ENCODE data around the gene MAPK1.
"Not testable (repeated sequence)": the region's sequence is repeated elsewhere in the genome, so short reads cannot be mapped to it uniquely, and the experiment has no call there.

Gene MAPK1

GRCh38 chr22:21882754-21883333 lies 15.4 kb upstream of the MAPK1 start:
- not testable (repeated sequence) for DNase-seq (ENCODE audit: low read depth in 2 of 2)

DNA sequence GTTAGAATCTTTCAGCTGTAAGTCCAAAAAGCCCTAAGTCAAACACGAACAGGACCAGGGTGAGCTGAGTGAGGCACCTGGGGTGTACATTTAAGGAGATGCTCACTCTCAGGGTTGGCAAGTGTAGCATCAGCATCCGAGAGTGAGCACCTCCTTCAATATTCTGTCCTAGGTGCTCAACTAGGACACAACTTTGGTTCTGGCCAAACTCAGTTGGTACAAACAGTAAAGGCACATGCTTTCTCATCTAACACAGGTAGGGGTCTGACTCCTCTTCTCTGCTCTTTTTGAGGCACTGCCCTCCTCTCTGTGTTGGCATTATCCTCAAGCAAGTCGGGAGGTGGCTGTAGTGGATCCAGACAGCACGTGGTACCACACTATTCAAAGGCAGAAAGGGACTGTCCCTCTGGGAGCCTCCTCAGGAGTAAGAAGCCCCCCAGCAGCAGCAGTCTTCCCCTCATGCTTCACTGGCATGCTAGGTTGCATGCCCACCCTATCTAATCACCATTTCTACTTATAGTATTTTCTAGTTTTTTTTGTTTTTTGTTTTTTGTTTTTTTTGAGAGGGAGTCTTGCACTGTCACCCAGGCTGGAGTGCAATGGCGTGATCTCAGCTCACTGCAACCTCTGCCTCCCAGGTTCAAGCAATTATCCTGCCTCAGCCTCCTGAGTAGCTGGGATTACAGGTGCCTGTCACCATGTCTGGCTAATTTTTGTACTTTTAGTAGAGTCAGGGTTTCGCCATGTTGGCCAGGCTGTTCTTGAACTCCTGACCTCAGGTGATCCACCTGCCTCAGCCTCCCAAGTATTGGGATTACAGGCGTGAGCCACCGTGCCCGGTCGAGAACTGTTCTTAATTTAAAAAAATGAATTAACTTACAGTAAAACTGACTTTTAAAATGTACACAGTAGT lies 14.7 kb upstream of the MAPK1 start:
- DNase-seq (ENCODE audit: low read depth in 2 of 2), result no peak

DNA sequence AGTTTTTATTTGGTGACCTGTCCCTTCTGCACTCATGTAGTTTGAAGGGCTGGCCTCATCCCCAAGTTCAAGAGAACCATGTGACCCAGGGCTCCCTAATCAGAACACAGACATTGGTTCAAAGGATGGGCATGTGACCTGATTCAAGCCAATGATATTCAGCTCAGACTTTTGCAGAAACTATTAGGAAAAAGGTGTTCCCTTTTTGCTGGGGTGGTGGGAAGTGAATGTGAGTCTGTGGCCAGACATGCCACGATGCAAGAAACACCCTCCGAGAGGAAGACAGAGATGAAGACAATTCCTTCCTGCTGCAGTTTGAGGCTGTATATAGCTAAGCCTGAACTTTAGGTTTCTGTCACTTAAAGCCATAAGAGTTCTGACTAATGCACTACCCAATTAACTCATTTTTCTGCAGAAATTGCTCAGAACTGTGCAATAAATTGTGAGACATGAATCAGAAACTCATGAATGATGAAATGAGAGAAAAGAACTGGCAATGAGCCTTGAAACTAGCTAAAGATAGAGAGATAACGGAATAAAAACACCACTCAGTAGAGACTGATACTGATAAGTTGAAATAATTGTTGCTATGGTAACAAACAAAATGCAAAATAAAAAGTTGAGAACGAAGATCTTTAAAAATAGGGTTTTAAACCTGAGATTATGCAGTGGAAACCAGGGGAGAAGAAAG lies 9.2 kb upstream of the MAPK1 start:
- peak in 1 of 2 donors; percentile 8 for DNase-seq (ENCODE audit: low read depth in 2 of 2)

GRCh38 chr22:21874953-21875352 lies 7.5 kb upstream of the MAPK1 start:
- DNase-seq (ENCODE audit: low read depth in 2 of 2), result not testable (repeated sequence)

DNA sequence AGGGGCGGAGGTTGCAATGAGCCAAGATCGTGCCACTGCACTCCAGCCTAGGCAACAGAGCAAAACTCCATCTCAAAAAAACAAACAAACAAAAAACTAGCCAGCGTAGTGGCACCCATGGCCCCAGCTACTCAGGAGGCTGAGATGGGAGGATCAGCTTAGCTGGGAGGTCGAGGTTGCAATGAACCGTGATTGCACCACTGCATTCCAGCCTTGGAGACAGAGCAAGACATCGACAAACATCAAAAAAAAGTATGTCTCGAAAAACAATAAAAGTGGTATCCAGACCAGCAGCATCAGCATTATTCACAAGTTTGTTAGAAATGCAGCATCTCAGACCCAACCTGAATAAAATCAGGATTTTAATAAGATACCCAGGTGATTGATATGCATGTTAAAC lies 6.2 kb upstream of the MAPK1 start:
- DNase-seq (ENCODE audit: low read depth in 2 of 2), result no peak

DNA sequence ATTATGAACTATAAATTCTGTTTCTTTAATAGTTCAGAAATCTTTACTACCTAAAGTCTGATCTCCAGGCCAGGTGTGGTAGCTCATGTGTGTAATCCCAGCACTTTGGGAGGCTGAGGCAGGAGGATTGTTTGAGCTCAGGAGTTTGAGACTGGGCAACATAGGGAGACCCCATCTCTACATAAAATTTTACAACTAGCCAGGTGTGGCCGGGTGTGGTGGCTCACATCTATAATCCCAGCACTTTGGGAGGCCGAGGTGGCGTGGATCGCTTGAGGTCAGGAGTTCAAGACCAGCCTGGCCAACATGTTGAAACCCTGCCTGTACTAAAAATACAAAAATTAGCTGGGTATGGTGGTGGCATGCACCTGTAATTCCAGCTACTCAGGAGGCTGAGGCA lies 5.3 kb upstream of the MAPK1 start:
- not testable (repeated sequence) for DNase-seq (ENCODE audit: low read depth in 2 of 2)

DNA sequence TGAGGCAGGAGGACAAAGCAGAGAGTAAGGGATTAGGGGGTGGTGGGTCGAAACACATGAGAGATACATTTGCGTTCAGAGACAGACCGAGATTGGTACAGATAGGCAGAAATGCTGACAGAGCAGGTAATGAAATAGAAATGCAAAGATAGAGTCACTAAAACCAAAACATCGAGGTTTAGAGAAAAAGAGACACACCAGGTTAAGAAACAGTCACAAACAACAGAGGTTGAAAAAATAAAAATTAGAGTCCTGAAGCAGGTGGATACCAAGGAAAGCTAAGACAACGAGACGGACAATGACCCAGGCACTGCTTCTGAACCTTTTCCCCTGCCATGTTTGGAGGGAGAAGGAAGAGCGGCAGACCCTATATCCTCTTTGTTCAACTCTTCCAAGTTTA lies 1.2 kb upstream of the MAPK1 start:
- no peak for DNase-seq (ENCODE audit: low read depth in 2 of 2)

GRCh38 chr22:21866833-21867527 lies 465 bp downstream of the MAPK1 start:
- DNase-seq (ENCODE audit: low read depth in 2 of 2), result peak; percentile 8 to 20

DNA sequence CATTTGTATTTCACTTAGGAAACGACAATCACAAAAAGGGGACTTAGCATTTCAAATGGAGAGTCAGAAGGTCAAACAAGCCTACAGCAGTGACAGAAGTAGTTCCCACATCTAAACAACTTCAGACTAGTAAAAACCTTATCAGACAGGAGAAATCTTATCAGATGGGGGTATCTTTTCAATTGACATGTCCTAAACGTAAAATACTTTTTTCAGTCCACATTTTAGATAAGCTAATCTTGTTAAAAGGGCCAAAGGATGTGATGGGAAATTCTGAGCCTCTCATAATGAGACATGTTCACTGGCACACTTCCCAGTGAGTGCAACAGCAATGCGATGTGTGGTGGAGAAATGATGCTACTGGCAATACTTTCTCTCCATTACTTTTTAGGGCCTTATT lies 2.4 kb downstream of the MAPK1 start:
- peak in 1 of 2 donors; percentile 10 for DNase-seq (ENCODE audit: low read depth in 2 of 2)

DNA sequence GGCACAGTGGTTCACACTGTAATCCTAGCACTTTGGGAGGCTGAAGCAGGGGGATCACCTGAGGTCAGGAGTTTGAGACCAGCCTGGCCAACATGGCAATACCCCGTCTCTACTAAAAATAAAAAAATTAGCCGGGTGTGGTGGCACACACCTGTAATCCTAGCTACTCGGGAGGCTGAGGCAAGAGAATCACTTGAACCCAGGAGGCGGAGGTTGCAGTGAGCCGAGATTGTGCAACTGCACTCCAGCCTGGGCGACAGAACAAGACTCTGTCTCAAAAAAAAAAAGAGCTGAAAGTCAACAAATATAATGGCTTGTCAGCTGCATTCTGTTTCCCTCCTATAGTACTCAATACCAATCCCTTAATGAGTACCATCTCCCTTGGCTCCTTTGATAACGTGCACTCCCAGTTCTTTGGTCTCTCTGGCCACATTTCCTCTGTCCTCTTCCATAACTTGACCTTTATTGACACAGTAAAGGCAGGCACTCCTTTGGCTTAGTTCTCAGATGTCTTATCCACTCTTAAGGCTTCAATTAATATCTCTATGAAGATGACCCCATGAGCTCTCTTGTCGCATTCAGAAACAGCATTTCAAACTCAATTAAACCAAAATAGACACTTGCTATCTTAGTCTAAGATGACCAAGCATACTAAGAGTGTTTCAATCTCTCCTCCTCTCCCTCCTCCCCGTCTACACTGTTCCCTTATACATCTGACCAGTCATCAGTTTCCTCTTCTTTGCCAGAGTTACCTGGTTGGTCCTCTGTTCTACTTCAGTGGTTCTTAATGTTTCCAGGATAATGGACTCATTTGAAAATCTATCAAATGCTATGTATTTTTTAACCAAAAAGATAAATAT lies 4.8 kb downstream of the MAPK1 start:
- DNase-seq (ENCODE audit: low read depth in 2 of 2), result no peak

DNA sequence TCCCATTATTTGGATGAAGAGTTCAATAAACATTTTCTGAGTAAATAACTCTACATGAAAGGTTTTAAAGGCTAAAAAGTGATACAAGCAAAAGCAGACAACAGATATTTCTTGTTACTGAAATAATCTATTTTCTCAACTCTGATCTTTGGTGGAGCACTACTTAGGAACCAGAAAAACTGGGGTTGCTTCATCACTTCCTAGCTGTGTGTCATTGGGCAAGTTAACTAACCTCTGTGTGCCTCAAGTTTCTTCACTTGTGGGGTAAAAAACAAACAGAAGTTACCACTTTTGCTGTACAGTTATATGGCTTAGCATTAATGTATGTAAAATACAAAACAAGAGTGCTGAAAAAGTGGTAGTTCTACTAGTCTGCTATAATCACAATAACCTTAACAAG lies 5.6 kb downstream of the MAPK1 start:
- DNase-seq (ENCODE audit: low read depth in 2 of 2), result no peak

DNA sequence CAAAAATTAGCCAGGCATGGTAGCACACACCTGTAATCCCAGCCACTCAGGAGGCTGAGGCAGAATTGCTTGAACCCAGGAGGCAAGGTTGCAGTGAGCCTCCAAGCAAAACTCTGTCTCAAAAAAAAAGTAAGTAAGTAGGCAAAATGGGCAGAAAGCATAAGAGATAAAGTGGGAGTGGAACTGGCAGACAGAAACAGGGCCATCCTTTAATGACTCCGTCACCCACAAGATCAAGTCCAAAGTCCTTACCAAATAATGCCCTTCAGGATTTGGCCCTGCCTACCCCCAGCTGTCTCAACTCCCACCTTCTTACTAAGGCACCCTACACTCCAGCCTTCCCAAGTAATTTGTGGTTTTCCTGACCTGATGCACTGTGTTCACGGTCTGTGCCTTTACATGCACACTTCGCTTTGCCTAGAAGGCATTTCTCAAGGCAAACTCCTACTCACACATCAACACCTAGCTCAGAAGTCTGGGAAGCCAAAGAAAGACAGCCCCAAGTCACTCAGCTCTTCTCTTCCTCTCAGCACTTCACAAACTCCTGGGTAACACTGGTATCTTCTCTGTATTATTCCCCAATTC lies 6.1 kb downstream of the MAPK1 start:
- DNase-seq (ENCODE audit: low read depth in 2 of 2), result no peak

- no peak for DNase-seq (ENCODE audit: low read depth in 2 of 2)
Observed at GRCh38 chr22:21860491-21861039, 6.9 kb downstream of the MAPK1 start.

GRCh38 chr22:21858025-21858764 lies 9.2 kb downstream of the MAPK1 start:
- DNase-seq (ENCODE audit: low read depth in 2 of 2), result no peak

DNA sequence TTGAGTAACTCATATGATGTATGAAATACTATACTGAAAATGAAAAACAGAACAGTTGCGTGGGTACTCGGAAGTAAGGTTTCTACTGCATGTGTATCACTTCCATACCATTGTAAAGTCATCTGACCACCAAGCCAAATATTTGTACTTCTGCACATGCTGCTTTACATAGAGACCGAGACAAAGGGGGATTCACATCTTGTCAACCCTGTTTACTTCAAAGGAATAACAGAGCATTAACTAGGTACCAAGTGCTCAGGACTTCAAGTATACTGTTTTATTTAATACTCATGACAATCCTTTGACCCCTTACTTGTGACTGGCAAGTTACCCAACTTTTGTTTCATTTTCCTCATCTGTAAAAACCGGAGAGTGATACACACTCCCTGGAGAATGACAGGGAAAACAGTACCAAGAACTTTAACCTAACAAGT lies 9.9 kb downstream of the MAPK1 start:
- no peak for DNase-seq (ENCODE audit: low read depth in 2 of 2)

- DNase-seq (ENCODE audit: low read depth in 2 of 2), result no peak
Observed at GRCh38 chr22:21856868-21857267, 10.6 kb downstream of the MAPK1 start.

DNA sequence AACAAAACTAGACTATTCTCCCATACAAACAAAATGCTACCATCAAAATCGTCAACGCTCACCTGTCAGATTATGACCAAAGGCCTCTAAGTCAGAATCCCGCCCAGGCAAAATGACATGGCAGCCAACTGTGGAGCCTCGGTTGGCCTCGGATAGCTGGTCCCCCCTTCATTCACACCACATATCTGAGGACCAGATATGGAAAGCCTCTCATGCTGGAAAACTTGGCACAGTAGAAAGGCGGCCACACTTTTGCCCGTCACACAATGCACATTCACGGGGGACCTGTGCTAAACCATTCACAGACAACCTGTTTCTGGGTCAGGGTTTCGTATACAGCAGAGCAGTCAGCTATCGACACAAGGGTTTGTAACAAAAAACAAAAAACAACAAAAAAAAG lies 11.2 kb downstream of the MAPK1 start:
- no peak for DNase-seq (ENCODE audit: low read depth in 2 of 2)

DNA sequence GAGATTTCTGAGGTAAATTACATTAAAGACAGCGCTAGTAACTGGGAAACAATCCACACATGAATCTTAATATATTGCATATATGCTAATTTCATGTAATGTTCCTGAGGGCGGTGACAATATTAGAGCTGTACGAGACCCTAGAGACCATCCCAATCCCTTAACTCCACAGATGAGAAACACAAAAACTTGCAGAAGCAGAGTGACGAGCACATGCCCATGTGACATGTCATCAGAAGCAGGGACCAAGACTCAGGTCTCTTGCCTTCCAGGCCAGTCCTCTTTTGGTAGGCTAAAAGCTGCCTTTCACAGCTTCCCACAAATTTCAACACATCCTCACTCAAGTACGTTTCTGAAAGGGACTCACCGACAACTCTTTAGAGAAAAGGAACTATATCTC lies 11.8 kb downstream of the MAPK1 start:
- no peak for DNase-seq (ENCODE audit: low read depth in 2 of 2)

DNA sequence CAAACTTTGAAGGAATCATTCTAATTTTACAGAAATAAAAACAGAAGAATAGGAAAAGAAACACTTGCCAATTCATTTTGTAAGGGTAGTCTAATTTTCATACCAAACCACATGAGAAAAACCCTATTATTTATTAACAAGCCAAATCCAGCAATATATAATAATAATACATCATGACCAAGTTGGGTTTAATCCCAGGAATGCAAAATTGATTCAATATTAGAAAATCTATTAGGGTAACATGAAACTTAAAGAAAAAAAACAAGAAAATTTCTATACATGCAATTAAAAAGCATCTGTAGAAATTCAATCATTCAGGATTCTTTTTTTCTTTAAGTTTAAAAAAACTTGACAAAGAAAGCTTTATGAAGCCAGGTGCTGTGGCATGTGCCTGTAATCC lies 16.8 kb downstream of the MAPK1 start:
- no peak for DNase-seq (ENCODE audit: low read depth in 2 of 2)

- no peak for DNase-seq (ENCODE audit: low read depth in 2 of 2)
Observed at GRCh38 chr22:21849489-21849888, 18.0 kb downstream of the MAPK1 start.
